CD8-positive, alpha-beta memory T cell (primary cell): ENCODE results near the gene MIER2. TPM values are rescaled to one million over a fixed set of nuclear protein-coding genes. Genes with fewer than 3 reads are reported as not detected.

Source experiments
- CTCF ChIA-PET: fragments of 350-600 bp; sonication (Branson Sonifier 250); formaldehyde crosslinking; loops from one replicate; lab custom pipeline; 2021; ENCODE audit warnings: antibody characterized with exemption; lab: Charles Lee
- POLR2A ChIA-PET: fragments of 350-600 bp; sonication (Branson Sonifier 250); formaldehyde crosslinking; loops from one replicate; lab custom pipeline; 2021; ENCODE audit warnings: antibody characterized with exemption; lab: Charles Lee
- DNase-seq, 5 donors: peaks; one replicate each; pipeline versions ENCODE4 v3.0.0 to v3.0.0-alpha.2; 2020 to 2022; ENCODE audit warnings: mixed read lengths in 1 of 5
- H3K27ac ChIP-seq: one replicate; pipeline ENCODE4 v1.7.0; 2013; ENCODE audit warnings: low read depth, mild to moderate bottlenecking, low read length, moderate library complexity
- H3K27me3 ChIP-seq: 2 replicates; pipeline ENCODE4 v1.7.0; 2013; ENCODE audit warnings: low read length, mild to moderate bottlenecking; ENCODE audit not compliant: insufficient read depth, poor library complexity, severe bottlenecking
- H3K36me3 ChIP-seq: 2 replicates; pipeline ENCODE4 v1.7.0; 2013; ENCODE audit warnings: mild to moderate bottlenecking, low read length, moderate library complexity; ENCODE audit not compliant: insufficient read depth
- H3K4me1 ChIP-seq: 2 replicates; pipeline ENCODE4 v1.7.0; 2013; ENCODE audit warnings: mild to moderate bottlenecking, low read length, moderate library complexity; ENCODE audit not compliant: insufficient read depth
- H3K4me3 ChIP-seq: 2 replicates; pipeline ENCODE4 v1.7.0; 2013; ENCODE audit warnings: mild to moderate bottlenecking, low read length
- H3K9me3 ChIP-seq: 2 replicates; pipeline ENCODE4 v1.7.0; 2013; ENCODE audit warnings: mild to moderate bottlenecking, low read length
- H3K27ac Mint-ChIP-seq, 8 donors: one replicate each; pipeline ENCODE4 v1.8.0; 2020 to 2021; ENCODE audit warnings: mixed read lengths in 8 of 8, mild to moderate bottlenecking in 6 of 8, inconsistent platforms in 3 of 8, moderate library complexity in 3 of 8
- H3K27me3 Mint-ChIP-seq, 2 donors: one replicate each; pipeline ENCODE4 v1.8.0; 2020 to 2021; ENCODE audit warnings: mixed read lengths in 2 of 2, mild to moderate bottlenecking in 1 of 2, moderate library complexity in 1 of 2
- H3K36me3 Mint-ChIP-seq, 3 donors: one replicate each; pipeline ENCODE4 v1.8.0; 2020 to 2021; ENCODE audit warnings: mixed read lengths in 3 of 3, inconsistent platforms in 1 of 3, mild to moderate bottlenecking in 1 of 3
- H3K4me1 Mint-ChIP-seq, 3 donors: one replicate each; pipeline ENCODE4 v1.8.0; 2020 to 2021; ENCODE audit warnings: mixed read lengths in 3 of 3, inconsistent platforms in 1 of 3, mild to moderate bottlenecking in 1 of 3
- H3K4me3 Mint-ChIP-seq, 7 donors: one replicate each; pipeline ENCODE4 v1.8.0; 2020 to 2021; ENCODE audit warnings: mixed read lengths in 7 of 7, mild to moderate bottlenecking in 6 of 7, moderate library complexity in 4 of 7, inconsistent platforms in 2 of 7
- H3K9me3 Mint-ChIP-seq, 5 donors: one replicate each; pipeline ENCODE4 v1.8.0; 2020 to 2022; ENCODE audit warnings: mixed read lengths in 5 of 5, mild to moderate bottlenecking in 3 of 5, moderate library complexity in 2 of 5, inconsistent platforms in 1 of 5
- polyA plus RNA-seq: library from polyadenylated mRNA; unstranded; fragments of 300-500 nt; fragmentation: Illumina TruSeq; gene quantifications from one replicate; pipeline ENCODE4 v1.2.3, GENCODE V29; 2021
- total RNA-seq, 2 experiments: library from RNA; stranded (reverse); gene quantifications; one replicate each; pipeline ENCODE4 v1.2.3, GENCODE V29; 2021

The MIER2 gene
- total and polyA plus RNA-seq, 3 experiments from 2014 or later = 4.9 to 20.9 (median 20.9) TPM

GRCh38 chr19:305240-306150 lies 39.1 kb downstream of the MIER2 start:
- H3K4me3 ChIP-seq = no peak overlapping the region
- ChIA-PET CTCF (no interaction called here), POLR2A (no interaction called here)
- no peaks in the 10 kb centered on the region for H3K4me1 Mint-ChIP-seq
- H3K4me1 ChIP-seq = no peaks in the 10 kb centered on the region
- DNase-seq = no peak
- no peaks in the 10 kb centered on the region for H3K9me3 Mint-ChIP-seq
- H3K4me3 Mint-ChIP-seq = no peak overlapping the region
- H3K27me3 Mint-ChIP-seq = no peaks in the 10 kb centered on the region
- H3K27me3 ChIP-seq = no peaks in the 10 kb centered on the region
- H3K9me3 ChIP-seq = no peaks in the 10 kb centered on the region
- H3K27ac Mint-ChIP-seq = no peak overlapping the region
- peaks cover 0 to 38% (median under 1%) of the 10 kb centered on the region in 3 donors for H3K36me3 Mint-ChIP-seq
- H3K36me3 ChIP-seq = no peaks in the 10 kb centered on the region
- no peak overlapping the region for H3K27ac ChIP-seq

DNA sequence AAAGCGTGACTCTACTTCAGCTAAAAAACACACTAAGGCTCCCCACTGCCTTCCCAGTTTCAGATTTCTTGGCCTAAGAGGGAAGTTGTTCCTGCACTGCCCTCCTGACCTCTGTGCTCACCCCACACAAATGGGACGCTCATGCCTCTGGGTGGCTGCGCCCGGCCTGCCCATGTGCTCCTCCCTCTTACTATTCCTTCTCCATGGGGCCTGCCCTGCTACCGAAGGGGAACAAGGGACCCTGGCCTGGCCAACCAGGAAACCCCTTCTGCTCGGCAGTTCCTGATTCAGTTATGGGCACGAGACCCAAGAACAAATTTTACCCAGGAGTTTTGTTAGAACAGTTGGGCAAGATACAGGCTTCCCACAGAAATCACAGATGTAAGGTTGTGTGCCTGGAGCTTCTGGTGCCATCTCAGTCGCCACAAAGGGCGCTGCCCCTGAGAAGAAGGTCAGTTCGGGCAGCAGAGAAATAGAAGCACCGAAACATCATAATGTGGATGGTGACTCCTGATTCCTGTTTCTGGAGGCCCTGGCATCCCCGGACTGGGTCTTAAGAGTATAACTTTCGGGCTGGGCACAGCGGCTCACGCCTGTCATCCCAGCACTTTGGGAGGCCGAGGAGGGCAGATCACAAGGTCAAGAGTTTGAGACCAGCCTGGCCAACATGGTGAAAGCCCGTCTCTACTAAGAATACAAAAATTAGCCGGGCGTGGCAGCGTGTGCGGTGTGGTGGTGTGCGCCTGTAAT lies 47.9 kb downstream of the MIER2 start:
- Histone ChIP-seq H3K4me1 (peaks cover 4% of the 10 kb centered on the region), H3K36me3 (no peaks in the 10 kb centered on the region), H3K4me3 (no peak overlapping the region), H3K27me3 (peaks cover 9% of the 10 kb centered on the region), H3K9me3 (no peaks in the 10 kb centered on the region), H3K27ac (no peak overlapping the region)
- H3K9me3 Mint-ChIP-seq = no peaks in the 10 kb centered on the region
- H3K27ac Mint-ChIP-seq = no peak overlapping the region
- ChIA-PET POLR2A (no interaction called here), CTCF (interaction anchor here (1.6 kb wide), 1 partner anchor 210 kb away, joined by 4 read pairs; no protein-coding TSS in a partner anchor)
- H3K27me3 Mint-ChIP-seq = peaks cover 21 to 43% of the 10 kb centered on the region in 2 donors
- peaks cover 10 to 13% (median 13%) of the 10 kb centered on the region in 3 donors for H3K4me1 Mint-ChIP-seq
- peak overlapping the region in 1 of 7 donors; percentile 6 for H3K4me3 Mint-ChIP-seq
- no peaks in the 10 kb centered on the region for H3K36me3 Mint-ChIP-seq
- DNase-seq = no peak

DNA sequence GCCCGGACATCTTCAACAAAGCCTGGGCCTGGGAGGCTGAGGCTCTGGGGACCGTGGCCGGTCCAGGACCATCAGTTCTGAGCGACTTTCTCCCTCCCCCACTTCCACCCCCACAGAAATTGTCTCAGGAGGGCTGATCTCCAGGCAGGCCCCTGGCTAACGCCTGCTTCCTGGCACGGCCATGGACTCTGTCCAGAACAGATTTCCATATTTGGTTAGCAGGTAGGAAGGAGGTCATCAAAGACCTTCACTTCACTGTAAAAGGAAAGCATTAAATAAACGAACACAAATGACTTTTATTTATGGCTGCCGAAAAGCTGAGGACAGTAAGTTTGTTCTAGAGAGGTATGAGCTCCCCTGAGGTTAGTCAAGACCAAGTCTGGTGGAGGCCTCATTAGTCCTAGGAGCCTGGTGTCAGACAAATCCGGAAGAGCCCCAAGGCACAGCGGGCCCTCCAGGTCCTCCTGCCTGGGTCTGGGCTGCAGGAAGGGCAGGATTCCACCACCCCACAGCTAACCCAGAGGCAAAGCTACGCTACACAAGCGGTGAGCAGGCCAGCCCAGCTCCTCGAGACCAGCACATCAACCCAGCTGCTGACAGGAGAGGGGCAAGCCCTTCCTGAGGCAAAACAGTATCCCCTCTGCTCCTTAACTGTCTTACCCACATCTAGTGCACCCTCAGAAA lies 48.8 kb downstream of the MIER2 start:
- DNase-seq = no peak
- H3K4me3 Mint-ChIP-seq = no peak overlapping the region
- POLR2A ChIA-PET = no interaction called here
- H3K27ac Mint-ChIP-seq = peak overlapping the region in 1 of 8 donors; percentile 48
- Histone ChIP-seq H3K27me3 (peaks cover 9% of the 10 kb centered on the region), H3K9me3 (no peaks in the 10 kb centered on the region), H3K4me1 (peaks cover 4% of the 10 kb centered on the region), H3K36me3 (no peaks in the 10 kb centered on the region), H3K4me3 (no peak overlapping the region), H3K27ac (no peak overlapping the region)
- H3K9me3 Mint-ChIP-seq = no peaks in the 10 kb centered on the region
- peaks cover 10 to 13% (median 13%) of the 10 kb centered on the region in 3 donors for H3K4me1 Mint-ChIP-seq
- no peaks in the 10 kb centered on the region for H3K36me3 Mint-ChIP-seq
- peaks cover 21 to 43% of the 10 kb centered on the region in 2 donors for H3K27me3 Mint-ChIP-seq
- CTCF ChIA-PET = interaction anchor here (1.6 kb wide), 1 partner anchor 211 kb away, joined by 4 read pairs; no protein-coding TSS in a partner anchor

GRCh38 chr19:294946-295686 lies 49.5 kb downstream of the MIER2 start:
- H3K4me1 Mint-ChIP-seq = peaks cover 13 to 16% (median 16%) of the 10 kb centered on the region in 3 donors
- Histone ChIP-seq H3K9me3 (no peaks in the 10 kb centered on the region), H3K27ac (no peak overlapping the region), H3K4me1 (peaks cover 8% of the 10 kb centered on the region), H3K27me3 (peaks cover 11% of the 10 kb centered on the region), H3K4me3 (no peak overlapping the region), H3K36me3 (no peaks in the 10 kb centered on the region)
- DNase-seq = peak in 3 of 5 donors; percentile 15 to 40 (median 19)
- ChIA-PET CTCF (interaction anchor here (1.6 kb wide), 1 partner anchor 211 kb away, joined by 4 read pairs; no protein-coding TSS in a partner anchor), POLR2A (no interaction called here)
- H3K9me3 Mint-ChIP-seq = no peaks in the 10 kb centered on the region
- peaks cover 24 to 46% of the 10 kb centered on the region in 2 donors for H3K27me3 Mint-ChIP-seq
- H3K27ac Mint-ChIP-seq = no peak overlapping the region
- H3K4me3 Mint-ChIP-seq = peak overlapping the region in 4 of 7 donors; percentile 33 to 41 (median 38)
- H3K36me3 Mint-ChIP-seq = peaks cover 0 to under 1% (median 0%) of the 10 kb centered on the region in 3 donors

DNA sequence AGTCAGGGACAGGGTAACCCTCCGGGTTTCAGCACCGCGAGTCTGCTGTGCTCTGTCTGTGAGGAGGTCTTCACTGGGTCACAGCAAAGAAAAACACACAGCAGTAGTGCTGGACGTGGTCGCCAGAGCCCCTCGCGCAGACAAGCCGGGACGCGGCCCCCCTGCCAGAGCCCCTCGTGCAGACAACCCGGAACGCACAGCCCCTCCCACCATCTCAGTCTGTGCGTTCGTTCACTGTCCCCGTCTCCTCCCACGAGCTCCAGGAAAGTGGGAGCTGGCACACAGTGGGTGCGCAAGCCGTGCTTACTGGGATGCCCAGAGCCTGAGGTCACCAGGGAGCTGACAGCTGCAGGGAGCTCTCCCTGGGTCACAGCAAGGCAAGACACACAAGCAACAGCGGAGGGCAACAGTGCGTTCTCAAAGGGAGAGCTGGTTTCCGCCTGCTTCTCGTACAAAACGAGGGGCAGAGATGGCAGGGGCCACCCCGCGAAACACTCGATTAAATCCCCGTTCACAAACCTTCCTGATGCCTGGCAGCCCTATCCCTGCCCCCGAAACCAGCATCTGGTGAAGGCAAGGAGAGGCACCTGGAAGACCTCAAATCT lies 50.2 kb downstream of the MIER2 start:
- peaks cover 16 to 19% (median 19%) of the 10 kb centered on the region in 3 donors for H3K4me1 Mint-ChIP-seq
- ChIA-PET CTCF (no interaction called here), POLR2A (no interaction called here)
- peaks cover 0 to 3% (median 0%) of the 10 kb centered on the region in 3 donors for H3K36me3 Mint-ChIP-seq
- peaks cover 13% of the 10 kb centered on the region for H3K27me3 ChIP-seq
- no peak overlapping the region for H3K27ac ChIP-seq
- H3K9me3 Mint-ChIP-seq = no peaks in the 10 kb centered on the region
- H3K4me3 Mint-ChIP-seq = peak overlapping the region in 6 of 7 donors; percentile 32 to 83 (median 38)
- H3K4me1 ChIP-seq = peaks cover 9% of the 10 kb centered on the region
- no peaks in the 10 kb centered on the region for H3K9me3 ChIP-seq
- H3K27me3 Mint-ChIP-seq = peaks cover 30 to 53% of the 10 kb centered on the region in 2 donors
- no peak for DNase-seq
- H3K4me3 ChIP-seq = no peak overlapping the region
- H3K27ac Mint-ChIP-seq = no peak overlapping the region
- no peaks in the 10 kb centered on the region for H3K36me3 ChIP-seq

- H3K36me3 Mint-ChIP-seq = peaks cover 0 to 3% (median 0%) of the 10 kb centered on the region in 3 donors
- H3K27ac ChIP-seq = no peak overlapping the region
- H3K27me3 Mint-ChIP-seq = peaks cover 32 to 61% of the 10 kb centered on the region in 2 donors
- no peaks in the 10 kb centered on the region for H3K9me3 ChIP-seq
- H3K9me3 Mint-ChIP-seq = no peaks in the 10 kb centered on the region
- H3K27me3 ChIP-seq = peaks cover 13% of the 10 kb centered on the region
- peaks cover 16 to 19% (median 19%) of the 10 kb centered on the region in 3 donors for H3K4me1 Mint-ChIP-seq
- peak overlapping the region in 4 of 7 donors; percentile 29 to 74 (median 40) for H3K4me3 Mint-ChIP-seq
- H3K27ac Mint-ChIP-seq = peak overlapping the region in 1 of 8 donors; percentile 43
- no peaks in the 10 kb centered on the region for H3K36me3 ChIP-seq
- no peak for DNase-seq
- peaks cover 9% of the 10 kb centered on the region for H3K4me1 ChIP-seq
- ChIA-PET POLR2A (no interaction called here), CTCF (interaction anchor here (0.6 kb wide), 1 partner anchor 69 kb away, joined by 3 read pairs; no protein-coding TSS in a partner anchor)
- H3K4me3 ChIP-seq = no peak overlapping the region
Measured at GRCh38 chr19:293436-294110, 51.0 kb downstream of the MIER2 start.
